H9 (cell line): Measurements from ENCODE around the gene DTNBP1. TPM values are rescaled to one million over a fixed set of nuclear protein-coding genes. Genes with fewer than 3 reads are reported as not detected.

Source experiments
- DNase-seq: peaks from one replicate; pipeline ENCODE4 v3.0.0-alpha.2; 2017
- H2AFZ ChIP-seq: one replicate; pipeline ENCODE4 v1.6.1; 2013; ENCODE audit warnings: mild to moderate bottlenecking, low read length, control low read depth, moderate library complexity
- H2AK5ac ChIP-seq: 2 replicates; pipeline ENCODE4 v1.6.1; 2013; ENCODE audit warnings: low read length, control low read depth, mixed read lengths; ENCODE audit not compliant: insufficient read length
- H2BK120ac ChIP-seq: one replicate; pipeline ENCODE4 v1.6.1; 2013; ENCODE audit warnings: low read depth, mild to moderate bottlenecking, low read length, control low read depth, inconsistent platforms; ENCODE audit not compliant: poor library complexity, severe bottlenecking
- H2BK12ac ChIP-seq: 2 replicates; pipeline ENCODE4 v1.6.1; 2013; ENCODE audit warnings: low read length, control low read depth, mixed read lengths, low read depth; ENCODE audit not compliant: insufficient read length
- H2BK15ac ChIP-seq: 2 replicates; pipeline ENCODE4 v1.6.1; 2013; ENCODE audit warnings: low read depth, low read length, control low read depth
- H2BK20ac ChIP-seq: one replicate; pipeline ENCODE4 v1.6.1; 2013; ENCODE audit warnings: low read depth, mild to moderate bottlenecking, low read length, control low read depth, inconsistent platforms; ENCODE audit not compliant: poor library complexity, severe bottlenecking
- H2BK5ac ChIP-seq: 2 replicates; pipeline ENCODE4 v1.6.1; 2013; ENCODE audit warnings: low read length, control low read depth, mixed read lengths; ENCODE audit not compliant: insufficient read length
- H3K14ac ChIP-seq: 2 replicates; pipeline ENCODE4 v1.6.1; 2013; ENCODE audit warnings: low read length, control low read depth; ENCODE audit not compliant: insufficient read depth
- H3K18ac ChIP-seq: 2 replicates; pipeline ENCODE4 v1.6.1; 2013; ENCODE audit warnings: low read depth, mild to moderate bottlenecking, mixed read lengths, low read length, control low read depth; ENCODE audit not compliant: insufficient read length
- H3K23ac ChIP-seq: 2 replicates; pipeline ENCODE4 v1.6.1; 2013; ENCODE audit warnings: low read length, control low read depth, mixed read lengths, low read depth; ENCODE audit not compliant: insufficient read length
- H3K23me2 ChIP-seq: 2 replicates; pipeline ENCODE4 v1.6.1; 2013; ENCODE audit warnings: low read depth, mild to moderate bottlenecking, mixed read lengths, low read length, control low read depth; ENCODE audit not compliant: insufficient read length, poor library complexity, severe bottlenecking
- H3K27ac ChIP-seq: 2 replicates; pipeline ENCODE4 v1.5.1; 2013; ENCODE audit warnings: low read length, control low read depth, mixed read lengths, low read depth; ENCODE audit not compliant: insufficient read length
- H3K27me3 ChIP-seq: 2 replicates; pipeline ENCODE4 v1.6.1; 2013; ENCODE audit warnings: low read length, control low read depth, inconsistent platforms; ENCODE audit not compliant: insufficient read depth
- H3K4ac ChIP-seq: 2 replicates; pipeline ENCODE4 v1.6.1; 2013; ENCODE audit warnings: low read depth, mild to moderate bottlenecking, control low read depth, inconsistent platforms, low read length, moderate library complexity
- H3K4me1 ChIP-seq: 2 replicates; pipeline ENCODE4 v1.6.1; 2013; ENCODE audit warnings: low read length, control low read depth, inconsistent platforms; ENCODE audit not compliant: insufficient read depth
- H3K4me2 ChIP-seq: 2 replicates; pipeline ENCODE4 v1.6.1; 2013; ENCODE audit warnings: low read length, control low read depth, mixed read lengths; ENCODE audit not compliant: insufficient read length, insufficient read depth
- H3K56ac ChIP-seq: 2 replicates; pipeline ENCODE4 v1.6.1; 2013; ENCODE audit warnings: low read depth, mild to moderate bottlenecking, mixed read lengths, low read length, control low read depth; ENCODE audit not compliant: insufficient read length
- H3K79me1 ChIP-seq: 2 replicates; pipeline ENCODE4 v1.6.1; 2013; ENCODE audit warnings: low read depth, mild to moderate bottlenecking, moderate library complexity, low read length, control low read depth, inconsistent platforms; ENCODE audit not compliant: insufficient read depth, poor library complexity, severe bottlenecking
- H3K79me2 ChIP-seq: 2 replicates; pipeline ENCODE4 v1.6.1; 2013; ENCODE audit warnings: low read length, control low read depth, inconsistent platforms; ENCODE audit not compliant: insufficient read depth
- H3K9ac ChIP-seq: 2 replicates; pipeline ENCODE4 v1.6.1; 2013; ENCODE audit warnings: low read length, control low read depth, mixed read lengths; ENCODE audit not compliant: insufficient read length; ENCODE audit errors: extremely low read depth
- H3K9me3 ChIP-seq: one replicate; pipeline ENCODE4 v1.6.1; 2013; ENCODE audit warnings: low read depth, low read length, inconsistent platforms; ENCODE audit not compliant: control insufficient read depth
- H3T11ph ChIP-seq: one replicate; pipeline ENCODE4 v1.6.1; 2013; ENCODE audit warnings: mild to moderate bottlenecking, low read length, control low read depth, inconsistent platforms
- H4K20me1 ChIP-seq: one replicate; pipeline ENCODE4 v1.6.1; 2013; ENCODE audit not compliant: control insufficient read depth, insufficient read length, insufficient read depth
- H4K5ac ChIP-seq: 2 replicates; pipeline ENCODE4 v1.6.1; 2013; ENCODE audit warnings: low read depth, mild to moderate bottlenecking, mixed read lengths, low read length, control low read depth; ENCODE audit not compliant: insufficient read length
- H4K8ac ChIP-seq: replicated peaks from 2 replicates; pipeline ENCODE4 v1.6.1; 2013; ENCODE audit warnings: low read length, control low read depth, mixed read lengths, low read depth; ENCODE audit not compliant: insufficient read length
- H4K91ac ChIP-seq: 2 replicates; pipeline ENCODE4 v1.6.1; 2013; ENCODE audit warnings: low read depth, mild to moderate bottlenecking, moderate library complexity, mixed read lengths, low read length, control low read depth; ENCODE audit not compliant: insufficient read length
- H3K27ac Mint-ChIP-seq, 3 experiments: 2 replicates in 2 of 3; 3 replicates in 1 of 3; pipeline ENCODE4 v1.8.0; 2020 to 2021; ENCODE audit warnings: mixed read lengths in 3 of 3, mild to moderate bottlenecking in 1 of 3, moderate library complexity in 1 of 3
- H3K27me3 Mint-ChIP-seq: 2 replicates; pipeline ENCODE4 v1.8.0; 2021; ENCODE audit warnings: low read depth, mild to moderate bottlenecking, moderate library complexity, mixed read lengths
- H3K36me3 Mint-ChIP-seq, 3 experiments: 2 replicates in 2 of 3; 3 replicates in 1 of 3; pipeline ENCODE4 v1.8.0; 2020 to 2021; ENCODE audit warnings: low read depth in 3 of 3, mixed read lengths in 3 of 3; ENCODE audit not compliant: insufficient read depth in 1 of 3
- H3K4me1 Mint-ChIP-seq, 2 experiments: 2 replicates each; pipeline ENCODE4 v1.8.0; 2020; ENCODE audit warnings: mixed read lengths in 2 of 2
- H3K4me3 Mint-ChIP-seq, 2 experiments: 2 replicates in 1 of 2; 3 replicates in 1 of 2; pipeline ENCODE4 v1.8.0; 2020 to 2021; ENCODE audit warnings: mild to moderate bottlenecking in 2 of 2, mixed read lengths in 2 of 2, moderate library complexity in 1 of 2
- H3K9me3 Mint-ChIP-seq, 2 experiments: 2 replicates in 1 of 2; 3 replicates in 1 of 2; pipeline ENCODE4 v1.8.0; 2020; ENCODE audit warnings: mild to moderate bottlenecking in 2 of 2, mixed read lengths in 2 of 2, moderate library complexity in 1 of 2
- CTCF ChIP-seq: fragments of 200-600 bp; sonication (generic); conservative IDR thresholded peaks from 3 replicates; pipeline ENCODE4 v1.8.0; 2021; ENCODE audit warnings: antibody characterized with exemption, mild to moderate bottlenecking
- WGBS: extraction: QIAGEN DNeasy Blood & Tissue Kit; methylation state at CpG from one replicate; pipeline ENCODE4 v1.1.7; 2013; ENCODE audit warnings: missing lambda C conversion rate, low lambda C conversion rate, mixed read lengths; ENCODE audit not compliant: insufficient read length; ENCODE audit errors: extremely low coverage; 5-methylcytosine and 5-hydroxymethylcytosine counted together
- total RNA-seq: library from RNA; stranded (reverse); gene quantifications from 2 replicates; pipeline ENCODE4 v1.2.1, GENCODE V29; 2021

DTNBP1 gene
- total RNA-seq, 1 experiment from 2014 or later = 12.9 TPM

DNA sequence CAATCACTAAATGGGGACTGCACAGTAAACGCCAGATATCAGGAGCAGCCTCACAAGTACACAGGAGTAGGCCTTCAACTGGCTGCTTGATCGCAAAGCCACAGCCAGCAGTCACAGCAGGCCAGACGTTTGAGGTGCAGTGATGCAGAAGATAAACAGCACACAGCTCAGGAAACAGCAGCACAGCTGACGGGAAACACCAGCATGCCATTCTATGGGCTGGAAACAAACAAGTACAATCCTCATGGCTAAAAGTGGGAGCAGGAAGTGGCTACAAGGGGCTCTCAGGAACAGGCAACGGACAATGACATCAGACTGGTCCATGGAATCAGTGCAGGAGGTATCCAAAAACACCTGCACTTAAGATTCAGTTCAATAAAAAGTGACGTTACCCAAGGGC lies 111.0 kb downstream of the DTNBP1 start:
- Histone ChIP-seq H3K79me2 (no peaks in the 10 kb centered on the region), H3K4me2 (no peak overlapping the region), H4K20me1 (no peaks in the 10 kb centered on the region), H3K23me2 (no peaks in the 10 kb centered on the region), H3K4me1 (peaks cover 14% of the 10 kb centered on the region), H3T11ph (no peak overlapping the region), H3K79me1 (no peaks in the 10 kb centered on the region), H3K4ac (no peak overlapping the region), H3K56ac (no peak overlapping the region), H2BK15ac (no peak overlapping the region), H3K18ac (no peak overlapping the region), H2BK12ac (no peak overlapping the region), H2AK5ac (no peak overlapping the region), H3K27me3 (no peaks in the 10 kb centered on the region; the same call in 1 of the 2 replicates), H4K91ac (no peak overlapping the region), H4K8ac (no peak overlapping the region), H2BK120ac (no peak overlapping the region), H2AFZ (no peak overlapping the region), H4K5ac (no peak overlapping the region), H2BK20ac (no peak overlapping the region), H3K9me3 (no peaks in the 10 kb centered on the region), H3K9ac (no peak overlapping the region), H3K23ac (no peak overlapping the region), H2BK5ac (no peak overlapping the region), H3K14ac (no peak overlapping the region), H3K27ac (no peak overlapping the region)
- no peak for DNase-seq
- Mint-ChIP-seq H3K4me3 (no peak overlapping the region), H3K27ac (peak overlapping the region in 2 of 3 experiments; percentile 20 to 77; a peak in 3 of 7 replicates), H3K9me3 (no peaks in the 10 kb centered on the region), H3K27me3 (no peaks in the 10 kb centered on the region; the same call in 1 of the 2 replicates), H3K36me3 (peaks cover 0 to 10% (median 2%) of the 10 kb centered on the region in 3 experiments; a peak in 2 of 7 replicates), H3K4me1 (peaks cover 51 to 64% of the 10 kb centered on the region in 2 experiments)
- no CpG with 5 or more reads among the region's 6 CpGs for WGBS
- no peak for TF ChIP-seq CTCF
